Testis (tissue), 3 donors: ENCODE data around the gene SHANK1. TPM values are rescaled to one million over a fixed set of nuclear protein-coding genes. Genes with fewer than 3 reads are reported as not detected.

Experiments
- DNase-seq: peaks from one replicate; pipeline ENCODE4 v3.0.0-alpha.2; 2019
- H3K27ac ChIP-seq, 2 donors: fragments of 200-600 bp; sonication (generic); one replicate each; pipeline ENCODE4 v1.5.1; 2019
- H3K27me3 ChIP-seq: fragments of 200-600 bp; sonication (generic); one replicate; pipeline ENCODE4 v1.5.1; 2019
- H3K36me3 ChIP-seq: fragments of 200-600 bp; sonication (generic); one replicate; pipeline ENCODE4 v1.5.1; 2017; ENCODE audit warnings: low read depth; ENCODE audit errors: missing control alignments
- H3K4me1 ChIP-seq: fragments of 200-600 bp; sonication (generic); one replicate; pipeline ENCODE4 v1.5.1; 2019
- H3K4me3 ChIP-seq, 2 donors: fragments of 200-600 bp; sonication (generic); one replicate each; pipeline ENCODE4 v1.5.1; 2017 to 2019
- H3K9me3 ChIP-seq: fragments of 200-600 bp; sonication (generic); one replicate; pipeline ENCODE4 v1.5.1; 2017
- POLR2A ChIP-seq: fragments of 450-650 bp; IDR thresholded peaks from one replicate; pipeline ENCODE4 v1.6.1; 2017; ENCODE audit warnings: antibody characterized with exemption, mild to moderate bottlenecking, moderate library complexity
- WGBS, 2 donors: methylation state at CpG; one replicate each; pipeline ENCODE4 v1.1.5; 2018; 5-methylcytosine and 5-hydroxymethylcytosine counted together
- intact Hi-C: fragments of 100-400 bp; cut with DNase I; formaldehyde crosslinking; loops from one replicate; pipeline ENCODE4 v1.15.1; 2023; ENCODE audit warnings: low total_unique reads
- polyA plus RNA-seq: library from polyadenylated mRNA; stranded (reverse); fragments of 350-450 nt; fragmentation: Illumina TruSeq; extraction: RNeasy Lipid Tissue Mini Kit (QIAGEN cat#74804); gene quantifications from one replicate; pipeline ENCODE4 v1.2.3, GENCODE V29; 2014; ENCODE audit warnings: low read depth, low replicate concordance; ENCODE audit not compliant: insufficient read depth
- total RNA-seq, 2 donors: library from RNA; depleted of rRNA; stranded (reverse); fragments of >200 nt; gene quantifications; one replicate each; pipeline ENCODE4 v1.2.3, GENCODE V29; 2016
- TF ChIP-seq, protein P1 (sequence below), 3 experiments: fragments of 450-650 bp in 2 of 3; fragments of 200-600 bp in 1 of 3; sonication (generic) in 1 of 3; IDR thresholded peaks; one replicate each; pipeline ENCODE4 v1.5.1; 2016 to 2019; ENCODE audit warnings: antibody characterized with exemption in 3 of 3, mild to moderate bottlenecking in 2 of 3, moderate library complexity in 1 of 3

SHANK1 gene
- total and polyA plus RNA-seq, 3 donors from 2014 or later: 4.1 to 5.4 (median 4.5) TPM

- no peaks in the 10 kb centered on the region for H3K36me3 ChIP-seq
- H3K4me3 ChIP-seq: no peak overlapping the region
- H3K9me3 ChIP-seq: no peaks in the 10 kb centered on the region
- no peak for DNase-seq
- whole genome bisulfite sequencing, 2 donors: 94 to 97% methylated on average over 2 of the region's 2 CpGs
- H3K27me3 ChIP-seq: no peaks in the 10 kb centered on the region
- TF ChIP-seq, protein P1, sequence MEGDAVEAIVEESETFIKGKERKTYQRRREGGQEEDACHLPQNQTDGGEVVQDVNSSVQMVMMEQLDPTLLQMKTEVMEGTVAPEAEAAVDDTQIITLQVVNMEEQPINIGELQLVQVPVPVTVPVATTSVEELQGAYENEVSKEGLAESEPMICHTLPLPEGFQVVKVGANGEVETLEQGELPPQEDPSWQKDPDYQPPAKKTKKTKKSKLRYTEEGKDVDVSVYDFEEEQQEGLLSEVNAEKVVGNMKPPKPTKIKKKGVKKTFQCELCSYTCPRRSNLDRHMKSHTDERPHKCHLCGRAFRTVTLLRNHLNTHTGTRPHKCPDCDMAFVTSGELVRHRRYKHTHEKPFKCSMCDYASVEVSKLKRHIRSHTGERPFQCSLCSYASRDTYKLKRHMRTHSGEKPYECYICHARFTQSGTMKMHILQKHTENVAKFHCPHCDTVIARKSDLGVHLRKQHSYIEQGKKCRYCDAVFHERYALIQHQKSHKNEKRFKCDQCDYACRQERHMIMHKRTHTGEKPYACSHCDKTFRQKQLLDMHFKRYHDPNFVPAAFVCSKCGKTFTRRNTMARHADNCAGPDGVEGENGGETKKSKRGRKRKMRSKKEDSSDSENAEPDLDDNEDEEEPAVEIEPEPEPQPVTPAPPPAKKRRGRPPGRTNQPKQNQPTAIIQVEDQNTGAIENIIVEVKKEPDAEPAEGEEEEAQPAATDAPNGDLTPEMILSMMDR (IDR thresholded peaks at IDR 0.05): no peak
- intact Hi-C loops: no loop called here
- H3K4me1 ChIP-seq: no peaks in the 10 kb centered on the region
- H3K27ac ChIP-seq: no peak overlapping the region
Observed at GRCh38 chr19:50633973-50634372, 85.6 kb downstream of the SHANK1 start.

DNA sequence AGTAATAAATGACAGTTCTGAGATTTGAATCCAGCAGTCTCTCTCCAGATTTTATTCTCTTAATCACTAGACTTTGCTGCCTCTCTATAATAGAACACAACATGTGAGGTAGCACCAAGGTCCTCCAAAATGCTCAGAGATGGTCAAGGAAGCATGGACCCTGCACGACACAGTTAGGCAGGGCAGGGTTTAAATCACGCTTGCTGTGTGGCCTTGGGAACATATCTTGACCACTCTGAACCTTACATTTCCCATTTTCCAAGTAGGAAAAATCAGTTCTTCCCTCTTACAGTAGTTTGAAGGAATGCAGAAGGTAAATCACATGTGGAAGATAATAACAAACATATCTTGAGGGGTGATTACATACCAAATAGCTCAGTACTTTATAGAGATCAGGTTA is 86.2 kb downstream of the SHANK1 start:
- Histone ChIP-seq H3K36me3 (no peaks in the 10 kb centered on the region), H3K4me1 (no peaks in the 10 kb centered on the region), H3K27ac (no peak overlapping the region), H3K9me3 (no peaks in the 10 kb centered on the region), H3K4me3 (no peak overlapping the region), H3K27me3 (no peaks in the 10 kb centered on the region)
- 67 to 89% methylated on average over 2 of the region's 2 CpGs for WGBS, 2 donors
- TF ChIP-seq POLR2A: no peak
- TF ChIP-seq, protein P1 (IDR thresholded peaks at IDR 0.05): no peak
- intact Hi-C loops: no loop called here
- no peak for DNase-seq

DNA sequence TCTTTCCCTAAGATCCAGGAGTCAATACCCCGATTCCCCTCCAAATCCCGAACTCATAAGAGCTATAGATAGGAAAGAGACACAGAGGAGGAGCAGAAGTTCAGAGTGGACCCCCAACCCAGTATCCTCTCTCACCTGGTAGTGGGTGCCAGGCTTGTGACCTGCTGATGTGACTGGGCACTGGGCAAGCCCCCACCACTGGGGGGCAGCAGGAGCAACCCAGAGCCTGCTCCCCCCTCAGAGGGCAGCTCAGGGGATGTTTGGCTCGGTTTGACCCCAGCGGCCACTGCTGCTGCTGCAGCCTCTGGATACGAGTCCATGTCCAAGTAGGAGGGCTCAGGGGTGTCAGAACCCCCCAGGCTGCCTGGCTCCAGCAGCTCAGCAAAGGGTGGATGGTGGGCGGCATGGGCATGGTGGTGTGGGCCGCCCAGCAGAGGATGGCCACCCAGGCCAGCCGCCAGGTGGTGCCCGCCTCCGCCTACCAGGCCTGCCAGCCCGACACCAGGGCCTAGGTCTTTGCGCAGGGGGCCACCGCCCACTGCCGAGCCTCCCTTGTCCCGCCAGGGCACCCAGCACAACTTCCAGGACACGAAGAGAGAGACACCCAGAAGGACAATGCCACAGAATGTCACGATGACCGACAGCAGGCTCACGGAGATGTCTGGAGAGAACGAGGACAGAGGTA is 87.3 kb downstream of the SHANK1 start:
- Histone ChIP-seq H3K36me3 (no peaks in the 10 kb centered on the region), H3K27me3 (no peaks in the 10 kb centered on the region), H3K27ac (no peak overlapping the region), H3K9me3 (no peaks in the 10 kb centered on the region), H3K4me1 (no peaks in the 10 kb centered on the region), H3K4me3 (no peak overlapping the region)
- no peak for TF ChIP-seq POLR2A
- TF ChIP-seq, protein P1 (IDR thresholded peaks at IDR 0.05): no peak
- DNase-seq: no peak
- WGBS, 2 donors: 74 to 76% methylated on average over 7 to 19 of the region's 20 CpGs
- intact Hi-C loops: no loop called here

GRCh38 chr19:50629801-50630200 is 89.8 kb downstream of the SHANK1 start:
- DNase-seq: no peak
- no peaks in the 10 kb centered on the region for H3K9me3 ChIP-seq
- no peak overlapping the region for H3K4me3 ChIP-seq
- intact Hi-C loops: no loop called here
- WGBS, 2 donors: 82 to 85% methylated on average over 11 to 14 of the region's 14 CpGs
- no peak overlapping the region for H3K27ac ChIP-seq
- no peaks in the 10 kb centered on the region for H3K36me3 ChIP-seq
- no peaks in the 10 kb centered on the region for H3K4me1 ChIP-seq
- TF ChIP-seq, protein P1 (IDR thresholded peaks at IDR 0.05): no peak
- TF ChIP-seq POLR2A: no peak
- H3K27me3 ChIP-seq: no peaks in the 10 kb centered on the region

DNA sequence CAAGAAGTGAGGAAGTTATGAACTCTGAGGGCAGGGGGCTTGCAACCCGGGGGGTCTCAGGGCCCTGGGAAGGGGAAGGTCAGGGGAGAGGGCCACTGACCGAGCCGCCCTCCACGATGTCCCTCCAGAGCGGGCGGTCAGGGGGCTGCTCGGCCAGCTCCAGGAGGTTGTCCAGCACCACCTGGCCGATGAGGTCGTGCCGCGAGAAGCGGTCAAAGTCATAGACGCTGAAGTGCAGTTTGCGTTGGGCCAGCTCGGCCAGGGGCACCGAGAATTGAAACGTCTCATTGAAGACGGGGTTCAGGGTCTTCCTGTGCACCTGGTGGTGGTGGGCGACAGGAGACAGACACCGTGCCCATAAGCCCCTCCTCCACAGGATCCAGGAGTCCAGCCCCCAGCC is 90.4 kb downstream of the SHANK1 start:
- Histone ChIP-seq H3K27me3 (no peaks in the 10 kb centered on the region), H3K36me3 (no peaks in the 10 kb centered on the region), H3K9me3 (no peaks in the 10 kb centered on the region), H3K27ac (no peak overlapping the region), H3K4me1 (no peaks in the 10 kb centered on the region), H3K4me3 (no peak overlapping the region)
- DNase-seq: no peak
- TF ChIP-seq, protein P1 (IDR thresholded peaks at IDR 0.05): no peak
- TF ChIP-seq POLR2A: no peak
- intact Hi-C loops: no loop called here
- 78 to 79% methylated on average over 20 of the region's 20 CpGs for WGBS, 2 donors
